ENCODE measurements around the gene CAD. TPM values are rescaled to one million over a fixed set of nuclear protein-coding genes. Genes with fewer than 3 reads are reported as not detected.

Gene CAD
- total and polyA plus RNA-seq, 10 of the 15 experiments (the other 5 are each of a cell fraction or from before 2014, with no cell fraction given), result 7.6 to 119 (median 50.7) TPM

- Histone ChIP-seq H3K4me2 (ENCODE audit: control insufficient read depth, insufficient read depth) (no peak overlapping the region), H2AFZ (ENCODE audit: control insufficient read depth, low read depth, low read length) (no peak overlapping the region), H3K4me1 (ENCODE audit: control insufficient read depth, insufficient read depth, low read length) (no peaks in the 10 kb centered on the region), H3K9me3 (replicated peaks; ENCODE audit: control insufficient read depth, insufficient read depth, low read length) (no peaks in the 10 kb centered on the region), H3K36me3 (ENCODE audit: control insufficient read depth in 2 of 2, insufficient read depth in 2 of 2, low read length in 1 of 2) (no peaks in the 10 kb centered on the region), H3K27me3 (replicated peaks in 1 of 2; ENCODE audit: control insufficient read depth in 2 of 2, insufficient read depth in 2 of 2, low read length in 1 of 2) (peaks cover 2 to 4% of the 10 kb centered on the region in 2 experiments; a peak in 3 of 4 replicates), H3K4me3 (no peak overlapping the region), H3K9ac (ENCODE audit: control insufficient read depth, insufficient read depth, low read length) (no peak overlapping the region), H3K79me2 (ENCODE audit: control insufficient read depth, insufficient read depth, low read length) (no peaks in the 10 kb centered on the region), H3K27ac (ENCODE audit: control insufficient read depth, insufficient read depth) (no peak overlapping the region), H4K20me1 (ENCODE audit: control insufficient read depth, insufficient read depth) (no peaks in the 10 kb centered on the region)
- CTCF ChIA-PET, result interaction anchor here (0.6 to 5.0 kb wide), 5 partner anchors 9 to 153 kb away, joined by 3 to 58 read pairs (median 3); partner anchors contain the start of gene TRIM54
- intact Hi-C loops (cut with micrococcal nuclease; ENCODE audit: unreplicated experiment), result no loop called here
- 19% methylated on average over 12 of the region's 13 CpGs for WGBS (ENCODE audit: insufficient coverage, insufficient replicate concordance, low lambda C conversion rate, missing lambda C conversion rate)
- BruUV-seq (replicated peaks), result no TSS peak
- ATAC-seq, result no peak
- FAIRE-seq, result no peak
- RAD21 ChIA-PET (ENCODE audit: unreplicated experiment), result interaction anchor here (1.5 kb wide), 1 partner anchor 28 kb away, joined by 8 read pairs; no protein-coding TSS in a partner anchor
- no peak for DNase-seq (ENCODE audit: low read depth, low spot score)
- SMC1A ChIA-PET (ENCODE audit: uncharacterized antibody, unreplicated experiment), result interaction anchor here (1.2 to 1.6 kb wide), 2 partner anchors 30 to 52 kb away, joined by 3 to 7 read pairs; no protein-coding TSS in a partner anchor
- POLR2A ChIA-PET, result no interaction called here
- in situ Hi-C loops (cut with MboI), result no loop called here
- TF ChIP-seq PKNOX1 (IDR thresholded peaks at IDR 0.05), result no peak
- no peak for TF ChIP-seq JUND (IDR thresholded peaks at IDR 0.05; ENCODE audit: low read depth, low read length)
- TF ChIP-seq RCOR1 (conservative IDR thresholded peaks at IDR 0.05; ENCODE audit: low read depth, low read length), result no peak
- TF ChIP-seq MYC (IDR thresholded peaks at IDR 0.05; ENCODE audit: insufficient read depth, insufficient read length, insufficient replicate concordance, low read length, severe bottlenecking), result no peak
- TF ChIP-seq, protein P1, sequence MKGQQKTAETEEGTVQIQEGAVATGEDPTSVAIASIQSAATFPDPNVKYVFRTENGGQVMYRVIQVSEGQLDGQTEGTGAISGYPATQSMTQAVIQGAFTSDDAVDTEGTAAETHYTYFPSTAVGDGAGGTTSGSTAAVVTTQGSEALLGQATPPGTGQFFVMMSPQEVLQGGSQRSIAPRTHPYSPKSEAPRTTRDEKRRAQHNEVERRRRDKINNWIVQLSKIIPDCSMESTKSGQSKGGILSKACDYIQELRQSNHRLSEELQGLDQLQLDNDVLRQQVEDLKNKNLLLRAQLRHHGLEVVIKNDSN (IDR thresholded peaks at IDR 0.05; ENCODE audit: borderline replicate concordance, extremely low read length, insufficient read depth, low read depth, low read length), result no peak
- TF ChIP-seq, protein P2, sequence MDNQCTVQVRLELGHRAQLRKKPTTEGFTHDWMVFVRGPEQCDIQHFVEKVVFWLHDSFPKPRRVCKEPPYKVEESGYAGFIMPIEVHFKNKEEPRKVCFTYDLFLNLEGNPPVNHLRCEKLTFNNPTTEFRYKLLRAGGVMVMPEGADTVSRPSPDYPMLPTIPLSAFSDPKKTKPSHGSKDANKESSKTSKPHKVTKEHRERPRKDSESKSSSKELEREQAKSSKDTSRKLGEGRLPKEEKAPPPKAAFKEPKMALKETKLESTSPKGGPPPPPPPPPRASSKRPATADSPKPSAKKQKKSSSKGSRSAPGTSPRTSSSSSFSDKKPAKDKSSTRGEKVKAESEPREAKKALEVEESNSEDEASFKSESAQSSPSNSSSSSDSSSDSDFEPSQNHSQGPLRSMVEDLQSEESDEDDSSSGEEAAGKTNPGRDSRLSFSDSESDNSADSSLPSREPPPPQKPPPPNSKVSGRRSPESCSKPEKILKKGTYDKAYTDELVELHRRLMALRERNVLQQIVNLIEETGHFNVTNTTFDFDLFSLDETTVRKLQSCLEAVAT (IDR thresholded peaks at IDR 0.05), result no peak
- TF ChIP-seq, protein P3, sequence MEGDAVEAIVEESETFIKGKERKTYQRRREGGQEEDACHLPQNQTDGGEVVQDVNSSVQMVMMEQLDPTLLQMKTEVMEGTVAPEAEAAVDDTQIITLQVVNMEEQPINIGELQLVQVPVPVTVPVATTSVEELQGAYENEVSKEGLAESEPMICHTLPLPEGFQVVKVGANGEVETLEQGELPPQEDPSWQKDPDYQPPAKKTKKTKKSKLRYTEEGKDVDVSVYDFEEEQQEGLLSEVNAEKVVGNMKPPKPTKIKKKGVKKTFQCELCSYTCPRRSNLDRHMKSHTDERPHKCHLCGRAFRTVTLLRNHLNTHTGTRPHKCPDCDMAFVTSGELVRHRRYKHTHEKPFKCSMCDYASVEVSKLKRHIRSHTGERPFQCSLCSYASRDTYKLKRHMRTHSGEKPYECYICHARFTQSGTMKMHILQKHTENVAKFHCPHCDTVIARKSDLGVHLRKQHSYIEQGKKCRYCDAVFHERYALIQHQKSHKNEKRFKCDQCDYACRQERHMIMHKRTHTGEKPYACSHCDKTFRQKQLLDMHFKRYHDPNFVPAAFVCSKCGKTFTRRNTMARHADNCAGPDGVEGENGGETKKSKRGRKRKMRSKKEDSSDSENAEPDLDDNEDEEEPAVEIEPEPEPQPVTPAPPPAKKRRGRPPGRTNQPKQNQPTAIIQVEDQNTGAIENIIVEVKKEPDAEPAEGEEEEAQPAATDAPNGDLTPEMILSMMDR (IDR thresholded peaks at IDR 0.05 in 2 of 3, conservative IDR thresholded peaks at IDR 0.05 in 1 of 3; ENCODE audit: control insufficient read depth in 2 of 3, extremely low read depth in 1 of 3, insufficient read depth in 1 of 3, low read depth in 3 of 3, low read length in 3 of 3), result no peak
- no peak for TF ChIP-seq LARP7 (IDR thresholded peaks at IDR 0.05)
- TF ChIP-seq KLF5 (IDR thresholded peaks at IDR 0.05; ENCODE audit: partially characterized antibody), result no peak
- TF ChIP-seq, protein P4, sequence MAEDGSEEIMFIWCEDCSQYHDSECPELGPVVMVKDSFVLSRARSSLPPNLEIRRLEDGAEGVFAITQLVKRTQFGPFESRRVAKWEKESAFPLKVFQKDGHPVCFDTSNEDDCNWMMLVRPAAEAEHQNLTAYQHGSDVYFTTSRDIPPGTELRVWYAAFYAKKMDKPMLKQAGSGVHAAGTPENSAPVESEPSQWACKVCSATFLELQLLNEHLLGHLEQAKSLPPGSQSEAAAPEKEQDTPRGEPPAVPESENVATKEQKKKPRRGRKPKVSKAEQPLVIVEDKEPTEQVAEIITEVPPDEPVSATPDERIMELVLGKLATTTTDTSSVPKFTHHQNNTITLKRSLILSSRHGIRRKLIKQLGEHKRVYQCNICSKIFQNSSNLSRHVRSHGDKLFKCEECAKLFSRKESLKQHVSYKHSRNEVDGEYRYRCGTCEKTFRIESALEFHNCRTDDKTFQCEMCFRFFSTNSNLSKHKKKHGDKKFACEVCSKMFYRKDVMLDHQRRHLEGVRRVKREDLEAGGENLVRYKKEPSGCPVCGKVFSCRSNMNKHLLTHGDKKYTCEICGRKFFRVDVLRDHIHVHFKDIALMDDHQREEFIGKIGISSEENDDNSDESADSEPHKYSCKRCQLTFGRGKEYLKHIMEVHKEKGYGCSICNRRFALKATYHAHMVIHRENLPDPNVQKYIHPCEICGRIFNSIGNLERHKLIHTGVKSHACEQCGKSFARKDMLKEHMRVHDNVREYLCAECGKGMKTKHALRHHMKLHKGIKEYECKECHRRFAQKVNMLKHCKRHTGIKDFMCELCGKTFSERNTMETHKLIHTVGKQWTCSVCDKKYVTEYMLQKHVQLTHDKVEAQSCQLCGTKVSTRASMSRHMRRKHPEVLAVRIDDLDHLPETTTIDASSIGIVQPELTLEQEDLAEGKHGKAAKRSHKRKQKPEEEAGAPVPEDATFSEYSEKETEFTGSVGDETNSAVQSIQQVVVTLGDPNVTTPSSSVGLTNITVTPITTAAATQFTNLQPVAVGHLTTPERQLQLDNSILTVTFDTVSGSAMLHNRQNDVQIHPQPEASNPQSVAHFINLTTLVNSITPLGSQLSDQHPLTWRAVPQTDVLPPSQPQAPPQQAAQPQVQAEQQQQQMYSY (CRISPR knock-in tag; IDR thresholded peaks at IDR 0.05), result no peak
- no peak for TF ChIP-seq CREM (IDR thresholded peaks at IDR 0.05; ENCODE audit: low read depth)
- no peak for TF ChIP-seq EED (IDR thresholded peaks at IDR 0.05; ENCODE audit: low read depth)
- no peak for TF ChIP-seq MYB (IDR thresholded peaks at IDR 0.05; ENCODE audit: borderline replicate concordance, low read depth, low read length)
Measured at GRCh38 chr2:27250652-27251379, 33.6 kb downstream of the CAD start.

Measured in GM12878 (cell line).